RWPE1 (cell line): ENCODE measurements around the gene BCAS1.

ENCODE experiments used
- CTCF ChIA-PET: fragments of 350-600 bp; sonication (Branson Sonifier 250); formaldehyde crosslinking; extraction: SDS; loops from one replicate; lab custom pipeline; 2021; lab: Yijun Ruan, JAX
- POLR2A ChIA-PET: fragments of 400-600 bp; formaldehyde crosslinking; extraction: SDS; loops from one replicate; lab custom pipeline; 2020; ENCODE audit warnings: antibody characterized with exemption; ENCODE audit not compliant: low non-redundant PET; lab: Yijun Ruan, JAX
- DNase-seq: peaks from one replicate; pipeline ENCODE4 v3.0.0; 2012; ENCODE audit warnings: low spot score
- H3K27ac ChIP-seq: fragments of 450-650 bp; 2 replicates; pipeline ENCODE4 v1.5.1; 2017
- TF ChIP-seq, protein P1 (sequence below): fragments of 450-650 bp; conservative IDR thresholded peaks from 2 replicates; pipeline ENCODE4 v1.5.1; 2017; ENCODE audit warnings: low read depth, mild to moderate bottlenecking

Gene BCAS1

DNA sequence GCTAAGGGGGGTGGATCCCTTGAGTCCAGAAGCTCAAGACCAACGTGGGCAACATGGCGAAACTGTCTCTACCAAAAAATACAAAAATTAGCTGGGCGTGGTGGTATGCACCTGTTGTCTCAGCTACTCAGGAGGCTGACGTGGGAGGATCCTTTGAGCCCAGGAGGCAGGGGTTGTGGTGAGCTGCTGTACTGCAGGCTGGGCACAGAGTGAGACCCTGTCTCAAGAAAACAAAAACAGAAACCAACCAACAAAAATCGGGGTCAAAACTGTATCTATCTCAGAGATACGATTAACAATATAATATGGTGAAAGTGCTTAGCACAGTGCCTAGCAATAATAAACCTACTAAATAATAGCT is 20.7 kb upstream of the BCAS1 start:
- H3K27ac ChIP-seq = no peak overlapping the region
- CTCF ChIA-PET = interaction anchor here (0.6 to 11.7 kb wide), 3 partner anchors 9 to 328 kb away, joined by 3 to 126 read pairs (median 3); no protein-coding TSS in a partner anchor
- POLR2A ChIA-PET = no interaction called here
- no peak for DNase-seq
- TF ChIP-seq, protein P1, sequence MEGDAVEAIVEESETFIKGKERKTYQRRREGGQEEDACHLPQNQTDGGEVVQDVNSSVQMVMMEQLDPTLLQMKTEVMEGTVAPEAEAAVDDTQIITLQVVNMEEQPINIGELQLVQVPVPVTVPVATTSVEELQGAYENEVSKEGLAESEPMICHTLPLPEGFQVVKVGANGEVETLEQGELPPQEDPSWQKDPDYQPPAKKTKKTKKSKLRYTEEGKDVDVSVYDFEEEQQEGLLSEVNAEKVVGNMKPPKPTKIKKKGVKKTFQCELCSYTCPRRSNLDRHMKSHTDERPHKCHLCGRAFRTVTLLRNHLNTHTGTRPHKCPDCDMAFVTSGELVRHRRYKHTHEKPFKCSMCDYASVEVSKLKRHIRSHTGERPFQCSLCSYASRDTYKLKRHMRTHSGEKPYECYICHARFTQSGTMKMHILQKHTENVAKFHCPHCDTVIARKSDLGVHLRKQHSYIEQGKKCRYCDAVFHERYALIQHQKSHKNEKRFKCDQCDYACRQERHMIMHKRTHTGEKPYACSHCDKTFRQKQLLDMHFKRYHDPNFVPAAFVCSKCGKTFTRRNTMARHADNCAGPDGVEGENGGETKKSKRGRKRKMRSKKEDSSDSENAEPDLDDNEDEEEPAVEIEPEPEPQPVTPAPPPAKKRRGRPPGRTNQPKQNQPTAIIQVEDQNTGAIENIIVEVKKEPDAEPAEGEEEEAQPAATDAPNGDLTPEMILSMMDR = no peak

DNA sequence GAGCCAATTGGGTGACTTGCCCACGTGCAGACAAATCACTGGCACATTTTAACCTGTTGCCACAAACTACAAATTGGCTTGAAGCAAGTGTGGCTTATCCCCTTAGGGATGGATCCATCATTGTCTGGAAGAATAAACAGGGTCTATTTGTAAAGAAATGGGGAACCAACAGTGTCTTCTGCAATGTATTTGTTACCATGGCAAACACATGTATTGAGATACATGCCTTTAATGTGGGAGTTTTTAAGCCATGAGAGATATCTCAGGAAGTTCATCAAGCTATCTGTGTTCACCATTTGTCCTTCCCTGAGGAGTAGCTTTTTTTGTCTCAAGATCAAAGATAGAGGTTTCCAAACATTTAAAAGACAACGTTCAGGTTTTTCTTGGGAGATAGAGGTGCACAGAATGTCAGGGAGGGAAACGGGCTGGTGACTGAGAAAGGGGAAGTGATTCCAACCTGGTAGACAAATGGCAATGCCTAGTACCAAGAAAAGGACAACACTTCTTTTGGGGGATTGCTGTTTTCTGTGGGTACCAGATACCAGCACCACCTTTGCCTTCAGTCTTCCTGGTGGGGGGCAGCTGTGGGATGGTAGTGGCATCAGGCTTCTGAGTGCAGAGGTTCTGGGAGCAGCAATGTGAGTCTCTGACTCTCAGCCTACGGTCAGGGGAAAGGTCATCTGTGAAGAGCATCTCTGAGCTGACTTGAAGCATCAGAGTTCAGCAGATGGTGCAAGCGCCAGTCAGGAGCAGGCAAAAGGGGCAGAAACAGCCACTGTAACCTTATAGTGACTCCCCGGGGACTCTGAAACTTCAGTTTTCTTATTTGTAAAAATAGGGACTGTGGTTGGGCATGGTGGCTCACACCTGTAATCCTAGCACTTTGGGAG is 20.1 kb upstream of the BCAS1 start:
- CTCF ChIA-PET = interaction anchor here (0.6 to 11.7 kb wide), 4 partner anchors 8 to 329 kb away, joined by 3 to 126 read pairs (median 4); no protein-coding TSS in a partner anchor

DNA sequence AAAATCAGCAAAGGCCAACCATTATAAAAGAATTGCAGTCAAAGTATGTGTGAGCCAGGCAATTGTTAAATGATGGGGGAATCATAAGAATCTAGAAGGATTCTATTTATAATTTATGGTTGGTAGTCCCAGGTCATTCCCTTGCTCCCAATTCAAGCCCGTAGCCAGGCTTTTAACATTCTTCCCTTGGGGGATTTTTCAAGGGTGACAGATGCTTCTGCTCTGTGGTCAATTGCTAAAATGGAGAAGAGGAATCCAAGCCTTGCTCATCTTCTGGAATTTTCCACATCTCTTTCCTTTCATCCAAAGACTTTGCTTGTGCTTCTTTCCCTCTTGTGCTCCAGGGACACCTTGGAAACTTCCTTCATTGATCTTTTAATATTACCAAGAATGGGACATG is 18.0 kb upstream of the BCAS1 start:
- ChIA-PET POLR2A (no interaction called here), CTCF (no interaction called here)
- H3K27ac ChIP-seq = no peak overlapping the region
- no peak for DNase-seq
- TF ChIP-seq, protein P1 = no peak

More for the DNA sequence above, 20.1 kb upstream of the BCAS1 start:
- TF ChIP-seq, protein P1 = no peak
- POLR2A ChIA-PET = no interaction called here
- DNase-seq = no peak
- no peak overlapping the region for H3K27ac ChIP-seq

DNA sequence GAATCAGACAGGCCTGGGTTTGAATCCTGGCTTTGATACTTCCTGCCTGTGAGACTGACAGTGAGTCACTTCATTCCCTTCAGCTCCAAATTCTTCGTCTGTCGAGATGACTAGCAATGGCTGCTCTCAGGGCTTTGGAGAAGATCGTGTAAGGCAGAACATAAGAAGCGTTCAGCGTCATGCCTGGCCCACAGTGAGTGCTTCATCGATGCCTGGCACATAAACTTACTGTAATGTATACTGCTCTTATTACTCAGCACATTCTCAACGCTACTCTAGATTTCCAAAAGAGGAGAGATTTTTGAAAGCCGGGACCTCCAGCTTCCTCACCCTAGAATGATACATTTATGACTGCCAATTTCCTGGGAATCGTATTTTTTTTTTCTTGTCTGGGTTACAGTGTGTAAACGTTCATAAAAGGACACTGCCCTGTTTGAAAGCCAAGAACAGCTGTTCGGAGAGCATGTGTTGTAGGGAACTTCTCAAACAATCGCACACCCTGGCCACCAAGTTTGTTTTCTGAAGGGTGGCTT is 16.2 kb upstream of the BCAS1 start:
- H3K27ac ChIP-seq = no peak overlapping the region
- POLR2A ChIA-PET = interaction anchor here (0.5 kb wide), 1 partner anchor 14 kb away, joined by 3 read pairs; no protein-coding TSS in a partner anchor
- CTCF ChIA-PET = interaction anchor here (0.6 kb wide), 2 partner anchors 98 to 130 kb away, joined by 5 to 8 read pairs; no protein-coding TSS in a partner anchor
- TF ChIP-seq, protein P1 = no peak
- no peak for DNase-seq

DNA sequence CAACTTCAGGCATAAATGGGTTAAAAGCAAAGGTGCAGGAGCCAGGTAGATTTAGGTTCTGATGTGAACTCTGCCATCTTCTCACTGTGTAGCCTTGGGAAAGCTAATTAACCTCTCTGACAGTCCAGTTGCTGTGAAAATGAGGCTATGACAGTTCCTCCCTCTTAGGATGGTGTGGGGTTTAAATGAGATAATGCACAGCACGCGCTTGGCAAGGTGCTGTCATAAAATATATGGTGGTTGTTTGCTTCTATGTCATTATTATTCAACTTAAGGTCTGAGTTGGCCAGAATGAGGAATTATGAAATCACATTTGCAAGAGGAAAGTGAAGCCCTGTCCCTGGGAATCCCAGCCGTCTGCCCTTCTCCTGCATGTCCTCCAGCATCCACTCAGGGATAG is 15.5 kb upstream of the BCAS1 start:
- TF ChIP-seq, protein P1 = no peak
- no peak overlapping the region for H3K27ac ChIP-seq
- CTCF ChIA-PET = interaction anchor here (0.6 kb wide), 1 partner anchor 129 kb away, joined by 8 read pairs; no protein-coding TSS in a partner anchor
- DNase-seq = no peak
- POLR2A ChIA-PET = no interaction called here

DNA sequence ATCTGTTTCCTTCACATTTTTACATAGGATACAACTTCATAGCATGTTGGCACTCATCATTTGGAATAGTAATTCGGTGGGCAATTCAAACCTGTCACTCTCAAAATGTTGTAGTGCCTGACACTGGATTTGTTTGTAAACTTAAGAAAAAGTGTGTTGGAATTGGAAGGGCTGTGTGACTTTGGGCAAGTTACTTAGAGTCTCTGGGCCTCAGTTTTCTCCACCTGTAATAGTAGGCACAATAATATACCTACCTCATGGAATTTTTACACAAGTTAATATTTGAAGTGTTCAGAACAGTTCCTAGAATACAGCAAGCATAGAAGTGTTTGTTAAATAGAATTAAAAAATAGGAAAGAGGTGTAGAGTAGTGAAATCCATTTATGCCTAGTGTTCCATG is 15.0 kb upstream of the BCAS1 start:
- TF ChIP-seq, protein P1 = no peak
- no peak for DNase-seq
- POLR2A ChIA-PET = no interaction called here
- no peak overlapping the region for H3K27ac ChIP-seq
- CTCF ChIA-PET = interaction anchor here (1.0 kb wide), 1 partner anchor 17 kb away, joined by 3 read pairs; no protein-coding TSS in a partner anchor
